Measurements from ENCODE around the gene NRIP3. TPM values are rescaled to one million over a fixed set of nuclear protein-coding genes. Genes with fewer than 3 reads are reported as not detected.

Gene NRIP3
- total and polyA plus RNA-seq, 4 donors, result under 0.01 to 1.0 (median 0.07) TPM; not detected in 1

DNA sequence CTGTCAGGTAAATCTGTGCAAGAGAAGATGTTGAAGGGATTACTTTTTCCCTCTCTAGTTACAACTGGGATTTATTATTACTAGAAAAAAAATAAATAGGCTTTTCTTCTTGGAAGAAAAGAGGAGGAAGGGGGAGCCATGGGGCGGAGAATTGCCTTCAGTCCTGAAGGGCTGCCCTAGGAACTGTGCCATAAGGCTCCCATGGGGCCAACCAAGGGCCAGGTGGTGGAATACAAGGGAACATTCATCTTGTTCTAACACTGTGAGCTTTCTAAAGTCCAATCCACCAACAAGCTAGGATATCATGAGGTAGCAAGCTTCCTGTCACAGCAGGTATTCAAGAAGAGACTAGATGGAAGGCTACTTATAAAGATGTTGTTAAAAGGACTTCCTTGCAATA, 24.8 kb upstream of the NRIP3 start:
- TF ChIP-seq FOXA1 (IDR thresholded peaks at IDR 0.05) (no peak), RXRA (IDR thresholded peaks at IDR 0.05) (no peak), HNF4G (IDR thresholded peaks at IDR 0.05) (no peak), JUND (IDR thresholded peaks at IDR 0.05) (no peak), SP1 (IDR thresholded peaks at IDR 0.05) (no peak), TAF1 (conservative IDR thresholded peaks at IDR 0.05) (no peak), EGR1 (IDR thresholded peaks at IDR 0.05; ENCODE audit: low read depth in 2 of 2) (no peak), FOXA2 (IDR thresholded peaks at IDR 0.05) (no peak), RAD21 (IDR thresholded peaks at IDR 0.05) (no peak), HNF4A (conservative IDR thresholded peaks at IDR 0.05) (no peak), GABPA (IDR thresholded peaks at IDR 0.05 in 1 of 2, conservative IDR thresholded peaks at IDR 0.05 in 1 of 2) (no peak), NR2F2 (IDR thresholded peaks at IDR 0.05) (no peak), YY1 (IDR thresholded peaks at IDR 0.05) (no peak)
- TF ChIP-seq, protein P1, sequence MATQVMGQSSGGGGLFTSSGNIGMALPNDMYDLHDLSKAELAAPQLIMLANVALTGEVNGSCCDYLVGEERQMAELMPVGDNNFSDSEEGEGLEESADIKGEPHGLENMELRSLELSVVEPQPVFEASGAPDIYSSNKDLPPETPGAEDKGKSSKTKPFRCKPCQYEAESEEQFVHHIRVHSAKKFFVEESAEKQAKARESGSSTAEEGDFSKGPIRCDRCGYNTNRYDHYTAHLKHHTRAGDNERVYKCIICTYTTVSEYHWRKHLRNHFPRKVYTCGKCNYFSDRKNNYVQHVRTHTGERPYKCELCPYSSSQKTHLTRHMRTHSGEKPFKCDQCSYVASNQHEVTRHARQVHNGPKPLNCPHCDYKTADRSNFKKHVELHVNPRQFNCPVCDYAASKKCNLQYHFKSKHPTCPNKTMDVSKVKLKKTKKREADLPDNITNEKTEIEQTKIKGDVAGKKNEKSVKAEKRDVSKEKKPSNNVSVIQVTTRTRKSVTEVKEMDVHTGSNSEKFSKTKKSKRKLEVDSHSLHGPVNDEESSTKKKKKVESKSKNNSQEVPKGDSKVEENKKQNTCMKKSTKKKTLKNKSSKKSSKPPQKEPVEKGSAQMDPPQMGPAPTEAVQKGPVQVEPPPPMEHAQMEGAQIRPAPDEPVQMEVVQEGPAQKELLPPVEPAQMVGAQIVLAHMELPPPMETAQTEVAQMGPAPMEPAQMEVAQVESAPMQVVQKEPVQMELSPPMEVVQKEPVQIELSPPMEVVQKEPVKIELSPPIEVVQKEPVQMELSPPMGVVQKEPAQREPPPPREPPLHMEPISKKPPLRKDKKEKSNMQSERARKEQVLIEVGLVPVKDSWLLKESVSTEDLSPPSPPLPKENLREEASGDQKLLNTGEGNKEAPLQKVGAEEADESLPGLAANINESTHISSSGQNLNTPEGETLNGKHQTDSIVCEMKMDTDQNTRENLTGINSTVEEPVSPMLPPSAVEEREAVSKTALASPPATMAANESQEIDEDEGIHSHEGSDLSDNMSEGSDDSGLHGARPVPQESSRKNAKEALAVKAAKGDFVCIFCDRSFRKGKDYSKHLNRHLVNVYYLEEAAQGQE (IDR thresholded peaks at IDR 0.05), result no peak
- TF ChIP-seq, protein P2, sequence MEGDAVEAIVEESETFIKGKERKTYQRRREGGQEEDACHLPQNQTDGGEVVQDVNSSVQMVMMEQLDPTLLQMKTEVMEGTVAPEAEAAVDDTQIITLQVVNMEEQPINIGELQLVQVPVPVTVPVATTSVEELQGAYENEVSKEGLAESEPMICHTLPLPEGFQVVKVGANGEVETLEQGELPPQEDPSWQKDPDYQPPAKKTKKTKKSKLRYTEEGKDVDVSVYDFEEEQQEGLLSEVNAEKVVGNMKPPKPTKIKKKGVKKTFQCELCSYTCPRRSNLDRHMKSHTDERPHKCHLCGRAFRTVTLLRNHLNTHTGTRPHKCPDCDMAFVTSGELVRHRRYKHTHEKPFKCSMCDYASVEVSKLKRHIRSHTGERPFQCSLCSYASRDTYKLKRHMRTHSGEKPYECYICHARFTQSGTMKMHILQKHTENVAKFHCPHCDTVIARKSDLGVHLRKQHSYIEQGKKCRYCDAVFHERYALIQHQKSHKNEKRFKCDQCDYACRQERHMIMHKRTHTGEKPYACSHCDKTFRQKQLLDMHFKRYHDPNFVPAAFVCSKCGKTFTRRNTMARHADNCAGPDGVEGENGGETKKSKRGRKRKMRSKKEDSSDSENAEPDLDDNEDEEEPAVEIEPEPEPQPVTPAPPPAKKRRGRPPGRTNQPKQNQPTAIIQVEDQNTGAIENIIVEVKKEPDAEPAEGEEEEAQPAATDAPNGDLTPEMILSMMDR (IDR thresholded peaks at IDR 0.05; ENCODE audit: low read depth, low read length, missing input control), result no peak
- TF ChIP-seq, protein P3, sequence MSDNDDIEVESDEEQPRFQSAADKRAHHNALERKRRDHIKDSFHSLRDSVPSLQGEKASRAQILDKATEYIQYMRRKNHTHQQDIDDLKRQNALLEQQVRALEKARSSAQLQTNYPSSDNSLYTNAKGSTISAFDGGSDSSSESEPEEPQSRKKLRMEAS (IDR thresholded peaks at IDR 0.05), result no peak
- TF ChIP-seq, protein P4, sequence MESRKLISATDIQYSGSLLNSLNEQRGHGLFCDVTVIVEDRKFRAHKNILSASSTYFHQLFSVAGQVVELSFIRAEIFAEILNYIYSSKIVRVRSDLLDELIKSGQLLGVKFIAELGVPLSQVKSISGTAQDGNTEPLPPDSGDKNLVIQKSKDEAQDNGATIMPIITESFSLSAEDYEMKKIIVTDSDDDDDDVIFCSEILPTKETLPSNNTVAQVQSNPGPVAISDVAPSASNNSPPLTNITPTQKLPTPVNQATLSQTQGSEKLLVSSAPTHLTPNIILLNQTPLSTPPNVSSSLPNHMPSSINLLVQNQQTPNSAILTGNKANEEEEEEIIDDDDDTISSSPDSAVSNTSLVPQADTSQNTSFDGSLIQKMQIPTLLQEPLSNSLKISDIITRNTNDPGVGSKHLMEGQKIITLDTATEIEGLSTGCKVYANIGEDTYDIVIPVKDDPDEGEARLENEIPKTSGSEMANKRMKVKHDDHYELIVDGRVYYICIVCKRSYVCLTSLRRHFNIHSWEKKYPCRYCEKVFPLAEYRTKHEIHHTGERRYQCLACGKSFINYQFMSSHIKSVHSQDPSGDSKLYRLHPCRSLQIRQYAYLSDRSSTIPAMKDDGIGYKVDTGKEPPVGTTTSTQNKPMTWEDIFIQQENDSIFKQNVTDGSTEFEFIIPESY (IDR thresholded peaks at IDR 0.05), result no peak
- Histone ChIP-seq H3K4me3 (ENCODE audit: low read depth in 1 of 3, low read length in 3 of 3) (no peak overlapping the region), H3K36me3 (ENCODE audit: control insufficient read depth in 4 of 4, insufficient read depth in 3 of 4, low read depth in 1 of 4, low read length in 3 of 4) (no peaks in the 10 kb centered on the region), H3K27me3 (ENCODE audit: control insufficient read depth in 4 of 4, insufficient read depth in 4 of 4, low read length in 3 of 4) (no peaks in the 10 kb centered on the region), H3K9ac (ENCODE audit: low read depth in 1 of 2, low read length in 2 of 2) (no peak overlapping the region), H3K4me1 (ENCODE audit: control insufficient read depth in 4 of 4, insufficient read depth in 4 of 4, low read length in 3 of 4) (no peaks in the 10 kb centered on the region), H3K27ac (ENCODE audit: low read depth in 1 of 2, low read length in 2 of 2) (no peak overlapping the region), H3K9me3 (ENCODE audit: control insufficient read depth in 4 of 4, low read length in 3 of 4) (no peaks in the 10 kb centered on the region)
- DNase-seq (ENCODE audit: low spot score), result no peak
- WGBS, result 98% methylated on average over 1 of the region's 1 CpG

All from liver (tissue), 9 donors.